Measurements from ENCODE around the gene MYO1G. TPM values are rescaled to one million over a fixed set of nuclear protein-coding genes. Genes with fewer than 3 reads are reported as not detected.
A peak's percentile ranks its signal among the peaks of the same experiment; 100 is the strongest.

Gene MYO1G
- total RNA-seq, 1 experiment from 2014 or later: 0.46 TPM

- TF ChIP-seq AFF4 (CRISPR knock-in tag; IDR thresholded peaks at IDR 0.05; ENCODE audit: borderline replicate concordance): no peak
- TF ChIP-seq FOXJ3 (CRISPR knock-in tag; IDR thresholded peaks at IDR 0.05; ENCODE audit: borderline replicate concordance): no peak
- TF ChIP-seq ZNF121 (CRISPR knock-in tag; IDR thresholded peaks at IDR 0.05): peak; percentile 59; the same call in 1 of the 2 replicates
- no peak for TF ChIP-seq KAT7 (CRISPR knock-in tag; IDR thresholded peaks at IDR 0.05; ENCODE audit: borderline replicate concordance)
- TF ChIP-seq ATF3 (CRISPR knock-in tag; conservative IDR thresholded peaks at IDR 0.05): no peak
These were observed 25.0 kb upstream of the MYO1G start (continued) for GRCh38 chr7:45003789-45004188.

DNA sequence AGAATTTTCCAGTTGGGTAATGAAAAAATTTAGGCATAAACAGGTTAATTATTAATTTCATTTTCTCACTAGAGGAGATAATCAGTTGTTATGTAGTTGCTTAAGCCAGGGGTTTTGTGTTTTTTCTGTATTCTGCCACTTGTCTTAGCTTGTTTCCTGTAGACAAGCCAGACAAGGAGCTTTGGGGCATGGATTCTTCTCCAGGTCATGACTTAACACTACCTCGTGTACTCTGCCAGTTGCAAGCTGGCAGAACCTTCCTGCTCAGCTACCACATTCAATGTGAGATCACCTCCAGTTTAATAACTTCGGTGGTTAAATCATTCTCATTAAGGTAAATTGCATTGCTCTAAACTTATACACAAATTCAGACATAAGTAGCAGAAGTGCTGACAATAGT lies 23.0 kb upstream of the MYO1G start:
- DNase-seq (ENCODE audit: low spot score): no peak
- H3K27ac Mint-ChIP-seq: no peak overlapping the region
- H3K36me3 Mint-ChIP-seq: no peaks in the 10 kb centered on the region; the same call in 1 of the 2 replicates
- H3K9me3 Mint-ChIP-seq: no peaks in the 10 kb centered on the region
- TF ChIP-seq USF1 (CRISPR knock-in tag; IDR thresholded peaks at IDR 0.05) (no peak), SMAD3 (CRISPR knock-in tag; IDR thresholded peaks at IDR 0.05; ENCODE audit: borderline replicate concordance) (no peak), FOXJ3 (CRISPR knock-in tag; IDR thresholded peaks at IDR 0.05; ENCODE audit: borderline replicate concordance) (no peak), MYBL2 (CRISPR knock-in tag; IDR thresholded peaks at IDR 0.05) (no peak), ELF4 (CRISPR knock-in tag; IDR thresholded peaks at IDR 0.05; ENCODE audit: low read depth) (no peak), TP53 (CRISPR knock-in tag; IDR thresholded peaks at IDR 0.05) (no peak), CBFB (CRISPR knock-in tag; IDR thresholded peaks at IDR 0.05; ENCODE audit: low read depth) (no peak), FOXK1 (CRISPR knock-in tag; IDR thresholded peaks at IDR 0.05) (no peak), NFATC4 (CRISPR knock-in tag; IDR thresholded peaks at IDR 0.05) (no peak), USF2 (CRISPR knock-in tag; IDR thresholded peaks at IDR 0.05) (no peak), ZBTB21 (CRISPR knock-in tag; IDR thresholded peaks at IDR 0.05; ENCODE audit: borderline replicate concordance) (no peak)
- TF ChIP-seq, protein P1, sequence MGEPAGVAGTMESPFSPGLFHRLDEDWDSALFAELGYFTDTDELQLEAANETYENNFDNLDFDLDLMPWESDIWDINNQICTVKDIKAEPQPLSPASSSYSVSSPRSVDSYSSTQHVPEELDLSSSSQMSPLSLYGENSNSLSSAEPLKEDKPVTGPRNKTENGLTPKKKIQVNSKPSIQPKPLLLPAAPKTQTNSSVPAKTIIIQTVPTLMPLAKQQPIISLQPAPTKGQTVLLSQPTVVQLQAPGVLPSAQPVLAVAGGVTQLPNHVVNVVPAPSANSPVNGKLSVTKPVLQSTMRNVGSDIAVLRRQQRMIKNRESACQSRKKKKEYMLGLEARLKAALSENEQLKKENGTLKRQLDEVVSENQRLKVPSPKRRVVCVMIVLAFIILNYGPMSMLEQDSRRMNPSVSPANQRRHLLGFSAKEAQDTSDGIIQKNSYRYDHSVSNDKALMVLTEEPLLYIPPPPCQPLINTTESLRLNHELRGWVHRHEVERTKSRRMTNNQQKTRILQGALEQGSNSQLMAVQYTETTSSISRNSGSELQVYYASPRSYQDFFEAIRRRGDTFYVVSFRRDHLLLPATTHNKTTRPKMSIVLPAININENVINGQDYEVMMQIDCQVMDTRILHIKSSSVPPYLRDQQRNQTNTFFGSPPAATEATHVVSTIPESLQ (CRISPR knock-in tag; IDR thresholded peaks at IDR 0.05): no peak
- TF ChIP-seq, protein P2, sequence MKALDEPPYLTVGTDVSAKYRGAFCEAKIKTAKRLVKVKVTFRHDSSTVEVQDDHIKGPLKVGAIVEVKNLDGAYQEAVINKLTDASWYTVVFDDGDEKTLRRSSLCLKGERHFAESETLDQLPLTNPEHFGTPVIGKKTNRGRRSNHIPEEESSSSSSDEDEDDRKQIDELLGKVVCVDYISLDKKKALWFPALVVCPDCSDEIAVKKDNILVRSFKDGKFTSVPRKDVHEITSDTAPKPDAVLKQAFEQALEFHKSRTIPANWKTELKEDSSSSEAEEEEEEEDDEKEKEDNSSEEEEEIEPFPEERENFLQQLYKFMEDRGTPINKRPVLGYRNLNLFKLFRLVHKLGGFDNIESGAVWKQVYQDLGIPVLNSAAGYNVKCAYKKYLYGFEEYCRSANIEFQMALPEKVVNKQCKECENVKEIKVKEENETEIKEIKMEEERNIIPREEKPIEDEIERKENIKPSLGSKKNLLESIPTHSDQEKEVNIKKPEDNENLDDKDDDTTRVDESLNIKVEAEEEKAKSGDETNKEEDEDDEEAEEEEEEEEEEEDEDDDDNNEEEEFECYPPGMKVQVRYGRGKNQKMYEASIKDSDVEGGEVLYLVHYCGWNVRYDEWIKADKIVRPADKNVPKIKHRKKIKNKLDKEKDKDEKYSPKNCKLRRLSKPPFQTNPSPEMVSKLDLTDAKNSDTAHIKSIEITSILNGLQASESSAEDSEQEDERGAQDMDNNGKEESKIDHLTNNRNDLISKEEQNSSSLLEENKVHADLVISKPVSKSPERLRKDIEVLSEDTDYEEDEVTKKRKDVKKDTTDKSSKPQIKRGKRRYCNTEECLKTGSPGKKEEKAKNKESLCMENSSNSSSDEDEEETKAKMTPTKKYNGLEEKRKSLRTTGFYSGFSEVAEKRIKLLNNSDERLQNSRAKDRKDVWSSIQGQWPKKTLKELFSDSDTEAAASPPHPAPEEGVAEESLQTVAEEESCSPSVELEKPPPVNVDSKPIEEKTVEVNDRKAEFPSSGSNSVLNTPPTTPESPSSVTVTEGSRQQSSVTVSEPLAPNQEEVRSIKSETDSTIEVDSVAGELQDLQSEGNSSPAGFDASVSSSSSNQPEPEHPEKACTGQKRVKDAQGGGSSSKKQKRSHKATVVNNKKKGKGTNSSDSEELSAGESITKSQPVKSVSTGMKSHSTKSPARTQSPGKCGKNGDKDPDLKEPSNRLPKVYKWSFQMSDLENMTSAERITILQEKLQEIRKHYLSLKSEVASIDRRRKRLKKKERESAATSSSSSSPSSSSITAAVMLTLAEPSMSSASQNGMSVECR (CRISPR knock-in tag; IDR thresholded peaks at IDR 0.05; ENCODE audit: borderline replicate concordance): no peak
- ATAC-seq: no peak
- peaks cover 13% of the 10 kb centered on the region for H3K4me1 Mint-ChIP-seq
- POLR2A ChIA-PET: interaction anchor here (0.9 to 1.4 kb wide), 2 partner anchors 39 to 110 kb away, joined by 3 to 5 read pairs; partner anchors contain the start of gene TBRG4
- CTCF ChIA-PET: interaction anchor here (0.8 to 3.5 kb wide), 5 partner anchors 13 to 134 kb away, joined by 4 to 27 read pairs (median 5); partner anchors contain the start of gene TBRG4
- no peaks in the 10 kb centered on the region for H3K27me3 Mint-ChIP-seq (ENCODE audit: low read depth)
- no peak overlapping the region; the same call in 1 of the 2 replicates for H3K4me3 Mint-ChIP-seq
